ENCODE measurements around the gene DNAJB9. TPM values are rescaled to one million over a fixed set of nuclear protein-coding genes. Genes with fewer than 3 reads are reported as not detected.
A peak's percentile ranks its signal among the peaks of the same experiment; 100 is the strongest.

DNAJB9 gene
- total and polyA plus RNA-seq, 9 of the 15 experiments (the other 6 are each of a cell fraction or from before 2014, with no cell fraction given), result 4.3 to 34.2 (median 9.6) TPM

DNA sequence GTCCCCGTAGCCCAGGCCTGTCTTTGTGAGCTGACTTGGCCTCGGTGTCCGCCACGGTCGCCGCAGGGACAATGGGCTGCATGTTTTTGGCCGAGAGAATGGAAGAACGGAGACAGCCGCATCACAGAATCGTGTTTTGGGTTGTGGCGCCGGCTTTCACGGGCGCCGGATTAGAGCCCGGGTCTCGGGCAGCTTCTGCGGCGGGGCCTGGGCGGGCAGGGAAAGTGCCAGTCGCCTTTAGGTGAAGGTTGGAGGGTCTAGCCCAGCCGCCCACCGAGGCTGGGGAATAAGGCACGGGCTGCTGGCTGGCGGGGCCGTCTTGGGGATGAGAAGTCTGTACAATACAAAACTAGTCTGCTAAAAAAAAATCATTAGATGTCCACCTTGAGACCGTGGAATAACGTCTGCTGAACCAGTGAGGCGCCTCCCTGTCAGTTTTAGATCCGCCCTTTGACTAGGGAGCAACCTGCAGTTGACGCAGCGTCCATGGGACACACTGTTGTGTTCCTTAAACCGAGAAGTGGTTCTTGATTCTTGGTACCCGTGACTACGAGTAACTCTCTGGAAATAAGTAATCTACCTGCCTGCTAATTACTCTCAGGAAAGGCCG is 577 bp downstream of the DNAJB9 start (continued):
- TF ChIP-seq LEF1 (IDR thresholded peaks at IDR 0.05) (no peak), BRD4 (IDR thresholded peaks at IDR 0.05) (peak; percentile 77), CAMTA2 (CRISPR knock-in tag; conservative IDR thresholded peaks at IDR 0.05) (no peak), FOXK1 (CRISPR knock-in tag; IDR thresholded peaks at IDR 0.05; ENCODE audit: borderline replicate concordance) (no peak), PML (IDR thresholded peaks at IDR 0.05; ENCODE audit: low read length) (no peak), NFRKB (IDR thresholded peaks at IDR 0.05; ENCODE audit: low read depth) (0 out of 2 replicates have a peak, but pooled peaks have one; percentile 26), RFX7 (CRISPR knock-in tag; IDR thresholded peaks at IDR 0.05) (no peak), MTA3 (IDR thresholded peaks at IDR 0.05; ENCODE audit: borderline replicate concordance) (0 out of 2 replicates have a peak, but pooled peaks have one; percentile 3), CHD4 (IDR thresholded peaks at IDR 0.05; ENCODE audit: insufficient read depth, insufficient replicate concordance, low read depth, low read length, poor library complexity, severe bottlenecking) (peak; percentile 67), FOSL1 (tag; conservative IDR thresholded peaks at IDR 0.05) (no peak), JUNB (CRISPR knock-in tag; conservative IDR thresholded peaks at IDR 0.05) (no peak), KLF10 (CRISPR knock-in tag; IDR thresholded peaks at IDR 0.05) (no peak), KDM4B (IDR thresholded peaks at IDR 0.05; ENCODE audit: borderline replicate concordance in 2 of 2, low read depth in 1 of 2) (no peak), BCL6 (CRISPR knock-in tag; IDR thresholded peaks at IDR 0.05) (no peak)
- TF ChIP-seq, protein P1, sequence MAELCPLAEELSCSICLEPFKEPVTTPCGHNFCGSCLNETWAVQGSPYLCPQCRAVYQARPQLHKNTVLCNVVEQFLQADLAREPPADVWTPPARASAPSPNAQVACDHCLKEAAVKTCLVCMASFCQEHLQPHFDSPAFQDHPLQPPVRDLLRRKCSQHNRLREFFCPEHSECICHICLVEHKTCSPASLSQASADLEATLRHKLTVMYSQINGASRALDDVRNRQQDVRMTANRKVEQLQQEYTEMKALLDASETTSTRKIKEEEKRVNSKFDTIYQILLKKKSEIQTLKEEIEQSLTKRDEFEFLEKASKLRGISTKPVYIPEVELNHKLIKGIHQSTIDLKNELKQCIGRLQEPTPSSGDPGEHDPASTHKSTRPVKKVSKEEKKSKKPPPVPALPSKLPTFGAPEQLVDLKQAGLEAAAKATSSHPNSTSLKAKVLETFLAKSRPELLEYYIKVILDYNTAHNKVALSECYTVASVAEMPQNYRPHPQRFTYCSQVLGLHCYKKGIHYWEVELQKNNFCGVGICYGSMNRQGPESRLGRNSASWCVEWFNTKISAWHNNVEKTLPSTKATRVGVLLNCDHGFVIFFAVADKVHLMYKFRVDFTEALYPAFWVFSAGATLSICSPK (IDR thresholded peaks at IDR 0.05; ENCODE audit: borderline replicate concordance), result no peak
- TF ChIP-seq, protein P2, sequence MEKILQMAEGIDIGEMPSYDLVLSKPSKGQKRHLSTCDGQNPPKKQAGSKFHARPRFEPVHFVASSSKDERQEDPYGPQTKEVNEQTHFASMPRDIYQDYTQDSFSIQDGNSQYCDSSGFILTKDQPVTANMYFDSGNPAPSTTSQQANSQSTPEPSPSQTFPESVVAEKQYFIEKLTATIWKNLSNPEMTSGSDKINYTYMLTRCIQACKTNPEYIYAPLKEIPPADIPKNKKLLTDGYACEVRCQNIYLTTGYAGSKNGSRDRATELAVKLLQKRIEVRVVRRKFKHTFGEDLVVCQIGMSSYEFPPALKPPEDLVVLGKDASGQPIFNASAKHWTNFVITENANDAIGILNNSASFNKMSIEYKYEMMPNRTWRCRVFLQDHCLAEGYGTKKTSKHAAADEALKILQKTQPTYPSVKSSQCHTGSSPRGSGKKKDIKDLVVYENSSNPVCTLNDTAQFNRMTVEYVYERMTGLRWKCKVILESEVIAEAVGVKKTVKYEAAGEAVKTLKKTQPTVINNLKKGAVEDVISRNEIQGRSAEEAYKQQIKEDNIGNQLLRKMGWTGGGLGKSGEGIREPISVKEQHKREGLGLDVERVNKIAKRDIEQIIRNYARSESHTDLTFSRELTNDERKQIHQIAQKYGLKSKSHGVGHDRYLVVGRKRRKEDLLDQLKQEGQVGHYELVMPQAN (IDR thresholded peaks at IDR 0.05; ENCODE audit: borderline replicate concordance), result peak; percentile 10; the same call in 1 of the 2 replicates
- TF ChIP-seq, protein P3, sequence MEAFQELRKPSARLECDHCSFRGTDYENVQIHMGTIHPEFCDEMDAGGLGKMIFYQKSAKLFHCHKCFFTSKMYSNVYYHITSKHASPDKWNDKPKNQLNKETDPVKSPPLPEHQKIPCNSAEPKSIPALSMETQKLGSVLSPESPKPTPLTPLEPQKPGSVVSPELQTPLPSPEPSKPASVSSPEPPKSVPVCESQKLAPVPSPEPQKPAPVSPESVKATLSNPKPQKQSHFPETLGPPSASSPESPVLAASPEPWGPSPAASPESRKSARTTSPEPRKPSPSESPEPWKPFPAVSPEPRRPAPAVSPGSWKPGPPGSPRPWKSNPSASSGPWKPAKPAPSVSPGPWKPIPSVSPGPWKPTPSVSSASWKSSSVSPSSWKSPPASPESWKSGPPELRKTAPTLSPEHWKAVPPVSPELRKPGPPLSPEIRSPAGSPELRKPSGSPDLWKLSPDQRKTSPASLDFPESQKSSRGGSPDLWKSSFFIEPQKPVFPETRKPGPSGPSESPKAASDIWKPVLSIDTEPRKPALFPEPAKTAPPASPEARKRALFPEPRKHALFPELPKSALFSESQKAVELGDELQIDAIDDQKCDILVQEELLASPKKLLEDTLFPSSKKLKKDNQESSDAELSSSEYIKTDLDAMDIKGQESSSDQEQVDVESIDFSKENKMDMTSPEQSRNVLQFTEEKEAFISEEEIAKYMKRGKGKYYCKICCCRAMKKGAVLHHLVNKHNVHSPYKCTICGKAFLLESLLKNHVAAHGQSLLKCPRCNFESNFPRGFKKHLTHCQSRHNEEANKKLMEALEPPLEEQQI (IDR thresholded peaks at IDR 0.05), result no peak
- TF ChIP-seq, protein P4, sequence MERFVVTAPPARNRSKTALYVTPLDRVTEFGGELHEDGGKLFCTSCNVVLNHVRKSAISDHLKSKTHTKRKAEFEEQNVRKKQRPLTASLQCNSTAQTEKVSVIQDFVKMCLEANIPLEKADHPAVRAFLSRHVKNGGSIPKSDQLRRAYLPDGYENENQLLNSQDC (CRISPR knock-in tag; IDR thresholded peaks at IDR 0.05), result no peak; the same call in 1 of the 2 replicates
- TF ChIP-seq, protein P5, sequence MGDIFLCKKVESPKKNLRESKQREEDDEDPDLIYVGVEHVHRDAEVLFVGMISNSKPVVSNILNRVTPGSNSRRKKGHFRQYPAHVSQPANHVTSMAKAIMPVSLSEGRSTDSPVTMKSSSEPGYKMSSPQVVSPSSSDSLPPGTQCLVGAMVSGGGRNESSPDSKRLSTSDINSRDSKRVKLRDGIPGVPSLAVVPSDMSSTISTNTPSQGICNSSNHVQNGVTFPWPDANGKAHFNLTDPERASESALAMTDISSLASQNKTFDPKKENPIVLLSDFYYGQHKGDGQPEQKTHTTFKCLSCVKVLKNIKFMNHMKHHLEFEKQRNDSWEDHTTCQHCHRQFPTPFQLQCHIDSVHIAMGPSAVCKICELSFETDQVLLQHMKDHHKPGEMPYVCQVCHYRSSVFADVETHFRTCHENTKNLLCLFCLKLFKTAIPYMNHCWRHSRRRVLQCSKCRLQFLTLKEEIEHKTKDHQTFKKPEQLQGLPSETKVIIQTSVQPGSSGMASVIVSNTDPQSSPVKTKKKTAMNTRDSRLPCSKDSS (IDR thresholded peaks at IDR 0.05; ENCODE audit: low read depth, partially characterized antibody), result no peak

Measured in K562 (cell line).